GM13976 (cell line): ENCODE results near the gene GSK3B.

ENCODE experiments used
- DNase-seq: peaks from one replicate; pipeline ENCODE4 v3.0.0; 2012; ENCODE audit warnings: low spot score
- CTCF ChIP-seq: IDR thresholded peaks from 2 replicates; pipeline ENCODE4 v1.5.1; 2012; ENCODE audit warnings: borderline replicate concordance, mild to moderate bottlenecking; ENCODE audit not compliant: insufficient read depth; ENCODE audit errors: extremely low read depth, missing control alignments, control extremely low read depth
- in situ Hi-C: fragments of 300-500 bp; cut with MboI; formaldehyde crosslinking; loops from one replicate; pipeline ENCODE4 v1.12.0; 2022; ENCODE audit warnings: low sequenced_read_pairs, mixed read lengths, inconsistent platforms; ENCODE audit not compliant: unreplicated experiment

GSK3B gene

GRCh38 chr3:119849126-119849525, 245.1 kb downstream of the GSK3B start:
- no peak for TF ChIP-seq CTCF
- in situ Hi-C loops: no loop called here
- DNase-seq: no peak

DNA sequence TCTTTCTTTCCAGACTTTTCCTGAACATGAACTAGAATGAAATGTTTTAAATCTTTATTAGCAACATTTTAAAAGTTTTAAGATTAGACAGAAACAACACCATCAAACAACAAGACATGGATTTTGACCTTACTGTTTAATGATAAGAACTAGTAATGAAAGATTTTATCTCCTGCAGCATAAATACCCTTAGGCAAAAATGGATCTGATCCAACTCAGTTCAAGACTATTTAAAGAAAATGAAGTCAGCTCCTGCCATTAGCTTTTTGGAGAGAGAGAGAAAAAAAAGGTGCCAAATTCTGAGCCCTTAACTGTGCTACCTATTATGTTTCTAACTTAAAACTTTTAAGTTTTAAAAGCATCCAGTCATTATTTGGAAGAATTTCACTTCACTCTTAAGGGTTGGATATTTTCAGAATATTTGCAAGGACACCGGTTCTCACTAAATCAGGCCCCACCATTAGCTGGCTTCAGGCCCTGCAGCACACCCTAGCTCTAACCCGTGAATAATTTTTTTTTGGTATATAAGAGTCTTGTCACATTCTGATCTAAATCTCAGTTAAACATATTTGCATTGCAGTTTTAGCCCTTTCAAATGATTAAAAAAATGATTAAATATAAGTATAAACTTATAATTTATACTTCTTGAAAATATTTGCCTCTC, 252.3 kb downstream of the GSK3B start:
- in situ Hi-C loops: no loop called here
- no peak for TF ChIP-seq CTCF

DNA sequence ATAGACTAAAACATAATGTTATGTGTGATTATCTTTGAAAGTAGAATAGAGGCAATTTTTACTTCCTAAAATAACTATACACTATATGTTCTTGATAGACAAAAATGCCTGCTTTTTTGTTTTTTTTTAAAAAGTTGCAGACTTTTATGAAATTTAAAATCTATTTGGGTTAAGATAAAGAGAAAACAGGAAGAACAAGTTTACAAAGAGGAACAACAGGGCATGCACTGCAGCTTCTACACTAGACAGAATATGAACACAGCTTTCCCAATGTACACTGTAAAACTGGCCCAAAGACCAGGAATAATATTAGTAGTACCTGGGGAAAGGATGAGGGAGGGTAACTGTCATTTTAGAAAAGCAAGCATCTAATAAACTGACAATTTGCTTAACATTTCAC, 258.7 kb downstream of the GSK3B start:
- no peak for TF ChIP-seq CTCF
- no peak for DNase-seq
- in situ Hi-C loops: no loop called here

More for the DNA sequence above, 252.3 kb downstream of the GSK3B start:
- DNase-seq: no peak

GRCh38 chr3:119834754-119835370, 259.4 kb downstream of the GSK3B start:
- no peak for TF ChIP-seq CTCF
- DNase-seq: no peak
- in situ Hi-C loops: no loop called here

- in situ Hi-C loops: no loop called here
- DNase-seq: no peak
- TF ChIP-seq CTCF: no peak
Measured at GRCh38 chr3:119831941-119832371, 262.3 kb downstream of the GSK3B start.

- TF ChIP-seq CTCF: no peak
- in situ Hi-C loops: no loop called here
- DNase-seq: no peak
Measured at GRCh38 chr3:119831022-119831421, 263.2 kb downstream of the GSK3B start.
